Stimulated activated CD4-positive, alpha-beta T cell treated with anti-CD3 and anti-CD28 coated beads, TNF-alpha, amount 100 ng/mL, for 4 hours (primary cell): Measurements from ENCODE around the gene PRICKLE1.

Experiments used
- DNase-seq, 3 experiments: peaks; one replicate each; pipeline ENCODE4 v3.0.0-alpha.2; 2020; ENCODE audit warnings: low read depth in 3 of 3

Gene PRICKLE1

GRCh38 chr12:42450248-42450647 lies 139.3 kb downstream of the PRICKLE1 start:
- no peak for DNase-seq

DNA sequence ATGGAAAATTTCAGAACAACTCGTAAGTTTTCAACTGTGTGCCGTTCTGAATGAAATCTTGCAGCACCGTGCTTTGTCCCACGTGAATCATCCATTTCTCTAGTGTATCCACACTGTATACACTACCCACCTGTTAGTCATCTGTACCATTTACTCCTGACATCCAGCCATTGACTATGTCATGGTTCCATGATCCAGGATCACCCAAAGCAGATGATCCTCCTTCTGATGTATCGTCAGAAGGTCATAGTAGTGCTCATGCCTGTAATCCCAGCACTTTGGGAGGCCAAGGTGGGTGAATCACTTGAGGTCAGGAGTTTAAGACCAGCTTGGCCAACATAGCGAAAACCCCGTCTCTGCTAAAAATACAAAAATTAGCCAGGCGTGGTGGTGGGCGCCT lies 140.7 kb downstream of the PRICKLE1 start:
- DNase-seq: no peak

DNA sequence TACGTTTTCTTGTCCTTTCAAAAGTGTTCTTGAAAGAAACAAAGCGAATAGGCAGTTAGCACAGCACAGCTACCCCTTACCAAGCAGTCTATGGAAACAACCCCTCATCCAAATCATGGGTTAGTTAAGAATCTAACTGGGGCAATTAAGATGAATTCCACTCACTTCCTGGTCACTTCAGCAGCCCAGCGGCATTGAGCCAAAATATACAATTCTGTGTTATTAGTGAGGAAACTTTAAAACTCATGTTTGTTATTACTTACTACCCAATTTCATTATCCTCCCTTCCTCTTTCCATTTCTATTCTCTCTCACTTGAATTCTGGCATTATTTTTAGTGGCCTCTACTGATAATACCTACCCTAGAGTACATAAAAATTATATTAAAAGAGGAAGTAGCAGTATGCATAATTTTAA lies 142.2 kb downstream of the PRICKLE1 start:
- DNase-seq: no peak

GRCh38 chr12:42446761-42447160 lies 142.8 kb downstream of the PRICKLE1 start:
- DNase-seq: no peak

- no peak for DNase-seq
Observed at GRCh38 chr12:42445891-42446290, 143.7 kb downstream of the PRICKLE1 start.

DNA sequence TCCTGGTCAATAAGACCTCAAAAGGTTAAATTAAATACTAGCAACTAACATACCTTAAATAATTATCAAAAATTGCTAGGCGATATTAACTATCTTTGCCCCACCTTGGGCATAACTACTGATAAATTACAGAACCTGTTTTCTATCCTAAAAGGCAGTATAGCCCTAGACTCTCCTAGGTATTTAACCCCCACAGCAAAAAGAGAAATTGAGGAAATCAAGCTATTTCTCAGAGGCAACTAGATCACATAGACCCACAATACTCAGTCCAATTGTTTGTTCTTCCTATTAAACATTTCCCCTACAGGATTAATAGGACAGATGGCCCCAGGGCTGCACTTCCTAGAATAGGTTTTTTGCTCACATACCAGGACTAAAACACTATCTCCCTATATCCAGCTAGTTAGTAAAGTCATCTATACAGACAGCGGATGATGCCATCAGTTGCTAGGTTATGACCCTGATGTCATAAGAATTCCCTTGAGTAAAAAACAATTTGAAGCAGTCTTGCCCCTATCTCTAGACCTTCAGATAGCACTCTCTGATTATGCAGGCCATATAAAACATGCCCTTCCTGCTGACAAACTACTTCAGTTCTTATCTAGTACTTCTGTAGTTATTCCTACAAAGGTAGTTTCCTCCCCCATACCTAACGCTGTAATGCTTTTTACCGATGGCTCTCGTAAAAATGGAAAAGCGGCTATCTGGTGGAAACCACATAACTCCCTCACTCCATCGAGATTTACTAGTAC lies 145.2 kb downstream of the PRICKLE1 start:
- DNase-seq: no peak

DNA sequence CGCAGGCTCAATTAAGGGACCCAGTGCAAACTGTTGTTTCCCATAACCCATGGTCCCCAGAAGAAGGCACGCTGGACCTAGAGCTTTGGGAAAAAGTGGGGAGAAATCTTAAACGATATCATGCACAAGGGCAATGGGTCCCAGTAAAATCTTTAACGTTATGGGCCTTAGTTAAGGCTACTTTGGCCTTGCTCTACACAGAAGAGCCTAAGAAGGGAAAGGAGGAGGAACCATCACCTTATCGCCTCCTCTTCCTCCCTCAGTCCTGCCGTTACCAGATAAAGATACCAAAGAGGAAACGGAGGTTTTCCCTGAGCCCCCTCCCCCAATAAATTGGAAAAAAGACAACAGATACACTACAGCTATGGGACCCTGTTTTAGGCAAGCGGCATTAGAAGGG lies 146.7 kb downstream of the PRICKLE1 start:
- DNase-seq: no peak

DNA sequence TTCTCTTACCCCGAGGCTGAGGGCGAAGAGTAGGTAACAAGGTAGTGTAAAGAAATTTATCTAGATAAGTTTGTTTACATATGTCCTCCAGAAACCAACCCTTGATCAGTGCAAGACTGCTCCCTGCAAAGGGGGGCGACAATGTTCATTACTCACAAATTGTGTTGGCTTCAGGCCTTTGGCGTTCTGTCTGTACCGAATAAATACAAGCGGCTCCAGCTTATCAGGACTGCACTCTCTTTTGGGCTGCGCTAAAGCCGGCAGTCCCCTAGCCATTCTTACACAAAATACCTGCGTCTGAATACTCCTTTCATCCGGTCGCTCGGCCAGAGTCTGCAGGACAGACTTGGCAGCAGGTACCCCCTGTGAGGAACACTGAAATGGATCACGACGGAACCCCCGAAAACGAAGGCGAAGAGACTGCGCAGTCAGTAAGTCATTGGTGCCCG lies 147.2 kb downstream of the PRICKLE1 start:
- DNase-seq: no peak

DNA sequence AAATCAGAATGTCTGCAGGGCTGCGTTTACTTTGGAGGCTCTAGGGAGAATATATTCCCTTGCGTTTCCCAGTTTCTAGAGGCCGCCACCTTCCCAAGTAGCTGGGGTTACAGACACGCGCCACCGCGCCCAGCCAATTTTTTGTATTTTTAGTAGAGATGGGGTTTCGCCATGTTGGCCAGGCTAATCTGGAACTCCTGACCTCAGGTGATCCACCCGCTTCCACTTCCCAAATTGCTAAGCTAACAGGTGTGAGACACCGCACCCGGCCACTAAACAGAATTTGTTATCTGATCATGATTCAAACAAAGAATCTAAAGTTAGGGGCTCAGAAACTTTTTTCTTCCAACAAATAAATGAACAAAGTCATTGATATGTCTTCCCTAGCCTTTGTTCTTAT lies 148.9 kb downstream of the PRICKLE1 start:
- DNase-seq: no peak

GRCh38 chr12:42432517-42433140 lies 156.9 kb downstream of the PRICKLE1 start:
- DNase-seq: no peak

GRCh38 chr12:42428850-42429249 lies 160.7 kb downstream of the PRICKLE1 start:
- no peak for DNase-seq

GRCh38 chr12:42426746-42427145 lies 162.8 kb downstream of the PRICKLE1 start:
- no peak for DNase-seq

DNA sequence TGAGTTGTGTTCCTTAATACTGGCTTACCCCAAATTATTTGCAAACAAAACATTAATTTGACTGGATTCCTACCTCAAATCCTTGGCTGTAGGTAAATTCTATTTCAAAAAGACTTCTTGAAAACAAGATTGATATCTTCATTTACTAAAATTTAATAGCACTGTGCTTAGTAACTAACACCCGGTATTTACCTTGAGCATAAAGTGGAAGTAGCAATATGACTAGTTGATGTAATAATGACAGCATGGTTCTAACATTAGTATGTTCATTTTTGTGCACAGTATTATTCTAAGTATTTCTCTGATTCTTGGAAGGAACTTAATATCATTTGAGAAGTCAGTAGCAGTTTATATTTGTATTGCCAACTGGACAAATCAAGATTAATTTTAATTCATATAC lies 166.8 kb downstream of the PRICKLE1 start:
- DNase-seq: no peak

DNA sequence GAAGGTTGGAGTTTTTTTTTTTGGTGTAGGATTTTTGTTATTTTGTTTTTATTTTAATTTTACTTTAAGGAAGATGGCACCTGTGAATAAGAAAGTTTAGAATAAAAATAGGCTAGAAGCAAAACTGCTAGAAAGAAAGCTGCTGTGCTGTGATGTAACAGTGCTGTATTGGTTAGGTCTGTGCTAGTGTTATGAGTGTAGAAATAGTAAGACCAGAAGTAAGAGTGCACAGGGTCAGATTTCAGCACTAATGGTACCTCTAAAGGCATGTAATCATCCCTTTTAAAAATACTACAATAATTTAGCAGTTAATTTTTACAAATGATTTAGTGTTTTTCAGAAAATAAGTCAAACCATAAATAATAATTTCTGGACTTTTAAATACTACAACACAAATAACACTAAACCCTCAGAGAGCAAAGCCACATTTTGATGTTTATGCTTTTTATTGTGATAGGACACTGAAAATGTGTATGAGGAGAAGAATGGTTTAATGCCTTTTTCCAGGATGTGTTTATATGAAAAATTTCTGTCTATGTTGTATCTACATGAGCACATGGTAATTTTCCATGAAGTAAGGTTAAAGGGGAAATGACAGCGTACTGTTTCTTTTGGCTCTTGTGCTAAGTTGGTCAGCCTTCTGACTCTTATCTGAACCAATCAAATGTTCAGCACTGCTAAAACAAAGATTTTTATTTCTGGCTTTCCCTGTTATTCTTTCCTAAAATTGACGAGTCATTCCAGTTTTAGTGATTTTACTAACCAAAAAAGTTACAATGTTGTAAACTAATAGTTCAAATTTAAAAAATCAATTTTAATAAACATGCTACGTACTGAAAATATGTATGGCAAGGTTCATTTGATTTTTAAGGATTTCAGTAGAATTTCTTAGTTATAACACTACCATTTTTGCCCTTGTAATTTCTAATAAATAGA lies 167.4 kb downstream of the PRICKLE1 start:
- no peak for DNase-seq

DNA sequence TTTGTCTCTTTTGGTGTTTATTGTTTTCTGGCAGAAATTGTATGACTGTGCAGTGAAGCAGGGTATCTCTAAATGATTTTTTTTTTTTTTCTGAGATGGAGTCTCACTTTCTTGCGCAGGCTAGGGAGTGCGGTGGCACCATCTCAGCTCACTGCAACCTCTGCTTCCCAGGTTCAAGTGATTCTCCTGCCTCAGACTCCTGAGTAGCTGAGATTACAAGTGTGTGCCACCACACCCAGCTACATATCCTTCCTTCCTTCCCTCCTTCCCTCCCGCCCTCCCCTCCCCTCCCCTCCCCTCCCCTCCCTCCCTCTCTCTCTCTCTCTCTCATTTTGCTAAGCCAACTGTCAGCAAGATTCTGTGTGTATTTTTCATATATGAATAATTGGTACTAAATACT lies 169.2 kb downstream of the PRICKLE1 start:
- DNase-seq: no peak

DNA sequence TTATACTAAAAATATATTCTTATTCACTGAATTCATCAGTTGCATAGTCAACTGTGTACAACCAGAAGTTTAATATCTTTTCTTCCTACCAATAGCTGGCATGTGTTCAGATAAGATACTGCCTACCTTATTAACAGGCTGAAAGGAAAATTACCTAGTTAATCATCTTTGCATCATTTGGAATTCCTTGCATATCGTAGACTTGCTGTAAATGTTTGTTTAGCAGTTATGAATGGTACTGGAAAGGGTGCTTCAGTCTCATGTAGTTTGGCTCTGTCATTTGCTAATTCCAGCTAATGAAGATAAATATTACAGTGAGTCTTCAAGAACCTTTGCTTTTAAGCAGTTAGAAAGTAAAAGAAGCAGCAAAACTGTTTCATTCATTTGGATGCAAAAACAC lies 179.2 kb downstream of the PRICKLE1 start:
- no peak for DNase-seq

- no peak for DNase-seq
Observed at GRCh38 chr12:42409471-42409870, 180.1 kb downstream of the PRICKLE1 start.

GRCh38 chr12:42407306-42407705 lies 182.2 kb downstream of the PRICKLE1 start:
- no peak for DNase-seq
